Mammary epithelial cell (primary cell): ENCODE measurements around the gene TRAP1.

Source experiments
- CTCF ChIP-seq, 2 donors: IDR thresholded peaks in 1 of 2; conservative IDR thresholded peaks in 1 of 2; 2 replicates each; pipeline ENCODE4 v1.5.1; 2011 to 2012; ENCODE audit warnings: inconsistent platforms in 2 of 2, low read length in 2 of 2, mild to moderate bottlenecking in 2 of 2, control low read depth in 1 of 2, low read depth in 1 of 2; ENCODE audit not compliant: insufficient read depth in 1 of 2; ENCODE audit errors: extremely low read depth in 1 of 2
- EZH2 ChIP-seq: IDR thresholded peaks from 2 replicates; pipeline ENCODE4 v1.6.1; 2012; ENCODE audit warnings: low read length, inconsistent platforms, borderline replicate concordance

- TF ChIP-seq CTCF (conservative IDR thresholded peaks at IDR 0.05 in 1 of 2, IDR thresholded peaks at IDR 0.05 in 1 of 2; ENCODE audit: extremely low read depth in 1 of 2, insufficient read depth in 1 of 2, low read depth in 1 of 2, low read length in 2 of 2) (no peak), EZH2 (no peak)
Observed at GRCh38 chr16:3672571-3673041, 44.7 kb downstream of the TRAP1 start.
